ENCODE results near the gene SULT6B1. TPM values are rescaled to one million over a fixed set of nuclear protein-coding genes. Genes with fewer than 3 reads are reported as not detected.
A peak's percentile ranks its signal among the peaks of the same experiment; 100 is the strongest.

Gene SULT6B1
- total RNA-seq, 1 experiment from 2014 or later, result not detected

- Histone ChIP-seq H4K5ac (ENCODE audit: insufficient read length, low read depth, low read length) (no peak overlapping the region), H3K79me1 (ENCODE audit: insufficient read depth, low read depth, low read length, poor library complexity, severe bottlenecking) (no peaks in the 10 kb centered on the region), H3K27ac (ENCODE audit: insufficient read length, low read depth, low read length) (no peak overlapping the region), H3T11ph (ENCODE audit: low read length) (no peak overlapping the region), H3K23me2 (ENCODE audit: insufficient read length, low read depth, low read length, poor library complexity, severe bottlenecking) (no peaks in the 10 kb centered on the region), H4K91ac (ENCODE audit: insufficient read length, low read depth, low read length) (no peak overlapping the region), H3K56ac (ENCODE audit: insufficient read length, low read depth, low read length) (no peak overlapping the region), H2AFZ (ENCODE audit: low read length) (peak overlapping the region; percentile 92), H2BK5ac (ENCODE audit: insufficient read length, low read length) (no peak overlapping the region), H3K9ac (ENCODE audit: extremely low read depth, insufficient read length, low read length) (no peak overlapping the region), H3K14ac (ENCODE audit: insufficient read depth, low read length) (no peak overlapping the region), H2BK120ac (ENCODE audit: low read depth, low read length, poor library complexity, severe bottlenecking) (no peak overlapping the region), H3K4me2 (ENCODE audit: insufficient read depth, insufficient read length, low read length) (no peak overlapping the region), H3K18ac (ENCODE audit: insufficient read length, low read depth, low read length) (no peak overlapping the region), H4K20me1 (ENCODE audit: control insufficient read depth, insufficient read depth, insufficient read length) (no peaks in the 10 kb centered on the region), H3K4me1 (ENCODE audit: insufficient read depth, low read length) (no peaks in the 10 kb centered on the region), H3K4ac (ENCODE audit: low read depth, low read length) (no peak overlapping the region), H3K23ac (ENCODE audit: insufficient read length, low read depth, low read length) (no peak overlapping the region), H2AK5ac (ENCODE audit: insufficient read length, low read length) (no peak overlapping the region), H2BK15ac (ENCODE audit: low read depth, low read length) (no peak overlapping the region), H3K27me3 (ENCODE audit: insufficient read depth, low read length) (no peaks in the 10 kb centered on the region), H2BK20ac (ENCODE audit: low read depth, low read length, poor library complexity, severe bottlenecking) (no peak overlapping the region), H4K8ac (replicated peaks; ENCODE audit: insufficient read length, low read depth, low read length) (no peak overlapping the region), H3K79me2 (ENCODE audit: insufficient read depth, low read length) (no peaks in the 10 kb centered on the region), H3K9me3 (ENCODE audit: control insufficient read depth, low read depth, low read length) (no peaks in the 10 kb centered on the region), H2BK12ac (ENCODE audit: insufficient read length, low read depth, low read length) (no peak overlapping the region)
- TF ChIP-seq CTCF (conservative IDR thresholded peaks at IDR 0.05), result peak; percentile 93
- no CpG with 5 or more reads among the region's 17 CpGs for WGBS (ENCODE audit: extremely low coverage, insufficient read length, low lambda C conversion rate)
- peaks cover 4 to 5% of the 10 kb centered on the region in 2 experiments; a peak in 3 of 4 replicates for H3K4me1 Mint-ChIP-seq
- no peak overlapping the region for H3K4me3 Mint-ChIP-seq
- peak; percentile 52 for DNase-seq
- 0 out of 7 replicates have a peak overlapping the region, but pooled peaks of 1 of the 3 experiments have one; percentile 36 for H3K27ac Mint-ChIP-seq
- peaks cover 26 to 28% of the 10 kb centered on the region in 2 experiments for H3K9me3 Mint-ChIP-seq
- peaks cover 14 to 28% (median 14%) of the 10 kb centered on the region in 3 experiments for H3K36me3 Mint-ChIP-seq (ENCODE audit: insufficient read depth in 1 of 3, low read depth in 3 of 3)
- no peaks in the 10 kb centered on the region for H3K27me3 Mint-ChIP-seq (ENCODE audit: low read depth)
These were observed 20.1 kb downstream of the SULT6B1 start for GRCh38 chr2:37168217-37168981.
